ENCODE measurements around the gene PPP1R10.

Gene PPP1R10

DNA sequence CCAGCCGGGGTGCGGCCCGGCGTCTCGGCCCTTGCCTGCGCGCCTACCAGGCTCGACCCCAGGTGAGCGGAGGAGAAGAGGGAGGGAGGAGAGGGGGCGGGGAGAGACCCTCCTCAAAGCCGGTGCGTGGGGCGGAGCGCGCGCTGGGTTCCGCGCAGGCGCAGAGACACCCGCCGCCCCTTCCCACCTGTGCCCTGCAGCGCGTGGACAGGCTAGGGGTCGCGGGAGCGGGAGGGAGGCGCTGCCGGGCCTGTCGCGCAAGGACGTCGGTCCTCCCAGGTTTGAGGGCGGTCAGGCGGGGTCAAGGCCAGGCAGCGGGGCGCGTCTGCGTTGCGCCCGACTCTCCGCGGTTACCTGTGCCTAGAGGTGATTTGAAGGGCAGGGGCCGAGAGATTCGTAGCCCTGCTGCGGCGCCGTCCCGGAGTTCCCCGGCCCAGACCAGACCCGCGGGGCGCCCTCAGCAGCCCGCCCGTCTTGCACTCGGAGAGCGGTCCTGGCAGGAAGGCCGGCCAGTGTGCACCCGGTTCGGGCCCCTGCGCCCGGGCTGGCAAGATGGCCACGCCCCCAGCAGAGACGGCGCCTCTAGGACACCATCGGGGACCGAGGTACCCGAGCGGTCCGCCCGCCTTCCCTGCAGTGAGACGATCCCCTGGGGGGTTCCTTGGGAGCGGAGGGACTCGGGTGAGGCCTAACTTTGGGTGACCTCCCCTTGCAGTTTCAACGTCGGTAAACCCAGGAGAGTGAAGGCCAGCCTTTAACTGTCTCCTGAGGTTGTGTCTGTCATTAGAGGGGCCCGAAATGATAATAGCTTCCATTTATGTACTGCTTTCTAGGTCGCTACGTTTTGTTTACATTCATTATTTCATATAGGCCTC, 30.4 kb upstream of the PPP1R10 start:
- TF ChIP-seq, protein P1, sequence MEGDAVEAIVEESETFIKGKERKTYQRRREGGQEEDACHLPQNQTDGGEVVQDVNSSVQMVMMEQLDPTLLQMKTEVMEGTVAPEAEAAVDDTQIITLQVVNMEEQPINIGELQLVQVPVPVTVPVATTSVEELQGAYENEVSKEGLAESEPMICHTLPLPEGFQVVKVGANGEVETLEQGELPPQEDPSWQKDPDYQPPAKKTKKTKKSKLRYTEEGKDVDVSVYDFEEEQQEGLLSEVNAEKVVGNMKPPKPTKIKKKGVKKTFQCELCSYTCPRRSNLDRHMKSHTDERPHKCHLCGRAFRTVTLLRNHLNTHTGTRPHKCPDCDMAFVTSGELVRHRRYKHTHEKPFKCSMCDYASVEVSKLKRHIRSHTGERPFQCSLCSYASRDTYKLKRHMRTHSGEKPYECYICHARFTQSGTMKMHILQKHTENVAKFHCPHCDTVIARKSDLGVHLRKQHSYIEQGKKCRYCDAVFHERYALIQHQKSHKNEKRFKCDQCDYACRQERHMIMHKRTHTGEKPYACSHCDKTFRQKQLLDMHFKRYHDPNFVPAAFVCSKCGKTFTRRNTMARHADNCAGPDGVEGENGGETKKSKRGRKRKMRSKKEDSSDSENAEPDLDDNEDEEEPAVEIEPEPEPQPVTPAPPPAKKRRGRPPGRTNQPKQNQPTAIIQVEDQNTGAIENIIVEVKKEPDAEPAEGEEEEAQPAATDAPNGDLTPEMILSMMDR (IDR thresholded peaks at IDR 0.05): no peak

DNA sequence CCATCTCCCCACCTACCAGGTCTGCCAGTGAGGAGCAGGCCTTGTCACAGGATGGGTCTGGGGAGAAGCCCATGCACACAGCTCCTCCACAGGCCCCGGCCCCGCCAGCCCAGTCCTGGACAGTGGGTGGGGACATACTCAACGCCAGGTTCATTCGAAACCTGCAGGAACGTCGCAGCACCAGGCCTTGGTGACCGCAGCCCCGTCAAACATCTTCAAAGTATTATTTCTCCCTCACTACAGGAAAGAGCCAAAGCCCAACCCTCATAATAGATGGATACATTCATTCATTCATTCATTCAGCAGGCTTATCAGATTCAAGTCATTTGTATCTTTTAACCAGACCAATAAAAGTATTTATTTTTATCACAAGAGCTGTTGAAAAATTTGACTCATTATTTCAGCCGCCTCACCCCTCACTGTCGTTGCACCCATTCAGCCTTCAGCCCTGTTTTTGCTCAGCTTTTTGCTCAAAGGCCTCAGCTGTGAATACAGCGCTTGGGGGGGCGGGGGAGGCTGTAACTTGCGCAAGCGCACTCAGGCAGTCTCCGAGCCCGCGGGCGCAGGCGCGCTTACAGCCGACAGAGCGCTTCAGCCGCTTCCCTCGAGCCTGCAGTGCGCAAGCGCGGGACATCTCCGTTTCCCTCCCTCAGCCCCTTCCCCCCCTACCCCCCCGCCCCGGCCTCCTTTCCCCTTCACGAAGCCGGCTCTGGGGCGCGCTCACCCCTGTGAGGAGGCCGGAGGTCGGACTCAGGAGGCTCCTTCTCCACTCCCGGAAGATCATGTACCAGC, 29.6 kb upstream of the PPP1R10 start, which contains the start of gene C6orf136:
Gene C6orf136 (plus strand): TSS at position 684 of the 792 bp plus-strand sequence. CDS start 99 bp downstream, at position 783.
- TF ChIP-seq, protein P1 (IDR thresholded peaks at IDR 0.05): no peak

- TF ChIP-seq, protein P1 (IDR thresholded peaks at IDR 0.05): no peak
Measured at GRCh38 chr6:30645989-30646388, 28.9 kb upstream of the PPP1R10 start.

GRCh38 chr6:30644769-30645168, 27.7 kb upstream of the PPP1R10 start:
- TF ChIP-seq, protein P1 (IDR thresholded peaks at IDR 0.05): no peak

DNA sequence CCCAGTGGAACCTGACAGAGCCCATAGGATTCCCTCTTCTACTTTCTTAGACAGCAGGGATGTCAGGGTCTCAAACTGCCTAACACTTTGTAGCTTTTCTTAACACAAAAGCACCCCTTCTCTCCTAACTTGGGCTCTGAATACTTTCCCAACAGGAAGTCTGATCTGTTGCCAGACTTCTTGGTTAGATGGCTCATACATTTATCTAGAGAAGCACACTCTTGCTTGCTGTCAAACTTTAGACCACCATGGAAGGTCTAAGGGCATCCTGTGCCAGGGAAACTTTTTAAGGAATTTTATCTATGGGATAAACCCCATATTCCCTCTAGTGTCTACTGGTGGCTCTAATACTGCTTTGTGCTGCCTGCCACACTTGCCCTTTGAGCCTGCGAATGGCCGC, 26.6 kb upstream of the PPP1R10 start:
- TF ChIP-seq, protein P1 (IDR thresholded peaks at IDR 0.05): no peak

GRCh38 chr6:30641048-30641447, 24.0 kb upstream of the PPP1R10 start:
- TF ChIP-seq, protein P1 (IDR thresholded peaks at IDR 0.05): no peak

GRCh38 chr6:30640481-30640880, 23.4 kb upstream of the PPP1R10 start:
- TF ChIP-seq, protein P1 (IDR thresholded peaks at IDR 0.05): no peak
